K562 (cell line): ENCODE data around the gene MCU. TPM values are rescaled to one million over a fixed set of nuclear protein-coding genes. Genes with fewer than 3 reads are reported as not detected.

Source experiments
- ADNP ChIP-seq: fragments of 200-800 bp; sonication (Bioruptor generic); IDR thresholded peaks from 2 replicates; pipeline ENCODE4 v1.6.1; 2016; ENCODE audit warnings: missing genetic modification characterization, missing compliant biosample characterization
- CBFA2T3 ChIP-seq: fragments of 450-650 bp; IDR thresholded peaks from 2 replicates; pipeline ENCODE4 v1.6.1; 2017
- CBX3 ChIP-seq, 2 experiments: IDR thresholded peaks; 1 replicate in 1 of 2; 2 replicates in 1 of 2; pipeline ENCODE4 v1.6.1; 2012; ENCODE audit warnings: inconsistent platforms in 2 of 2, low read length in 2 of 2, borderline replicate concordance in 1 of 2, control low read depth in 1 of 2
- CHD1 ChIP-seq: fragments of 200-600 bp; sonication (generic); IDR thresholded peaks from one replicate; pipeline ENCODE4 v1.6.1; 2012; ENCODE audit warnings: mild to moderate bottlenecking, moderate library complexity, low read length, inconsistent platforms
- CXXC5 ChIP-seq: fragments of 250-450 bp; sonication (Bioruptor Pico); IDR thresholded peaks from 2 replicates; pipeline ENCODE4 v1.8.0; 2022; ENCODE audit warnings: inconsistent platforms, mild to moderate bottlenecking, moderate library complexity
- DDX20 ChIP-seq: fragments of 450-650 bp; IDR thresholded peaks from 2 replicates; pipeline ENCODE4 v1.6.1; 2016; ENCODE audit warnings: missing genetic modification characterization, low read depth, mild to moderate bottlenecking, missing compliant biosample characterization, moderate library complexity
- FIP1L1 ChIP-seq: fragments of 200-400 bp; formaldehyde crosslinking; IDR thresholded peaks from 2 replicates; pipeline ENCODE4 v1.6.1; 2018; ENCODE audit warnings: mild to moderate bottlenecking, low read depth, low read length; ENCODE audit not compliant: poor library complexity, severe bottlenecking
- HDAC8 ChIP-seq: fragments of 450-650 bp; IDR thresholded peaks from 2 replicates; pipeline ENCODE4 v1.6.1; 2016; ENCODE audit warnings: mild to moderate bottlenecking, missing genetic modification characterization, moderate library complexity, missing compliant biosample characterization
- HMGN3 ChIP-seq: IDR thresholded peaks from 2 replicates; pipeline ENCODE4 v1.6.1; 2011; ENCODE audit warnings: borderline replicate concordance, low read depth, mild to moderate bottlenecking, mixed read lengths, low read length; ENCODE audit not compliant: insufficient read length; ENCODE audit errors: extremely low read depth
- L3MBTL2 ChIP-seq: fragments of 450-650 bp; IDR thresholded peaks from 2 replicates; pipeline ENCODE4 v1.6.1; 2016; ENCODE audit warnings: mild to moderate bottlenecking, moderate library complexity
- MCM5 ChIP-seq: fragments of 450-650 bp; IDR thresholded peaks from 2 replicates; pipeline ENCODE4 v1.6.1; 2016; ENCODE audit warnings: low read depth
- NCOR1 ChIP-seq: fragments of 450-650 bp; IDR thresholded peaks from 2 replicates; pipeline ENCODE4 v1.6.1; 2016; ENCODE audit warnings: mild to moderate bottlenecking, moderate library complexity
- PHF8 ChIP-seq: fragments of 200-600 bp; sonication (generic); IDR thresholded peaks from 2 replicates; pipeline ENCODE4 v1.6.1; 2012; ENCODE audit warnings: mixed run types, mild to moderate bottlenecking, inconsistent platforms, low read length, moderate library complexity, borderline replicate concordance
- PML ChIP-seq: IDR thresholded peaks from 2 replicates; pipeline ENCODE4 v1.6.1; 2012; ENCODE audit warnings: low read length, inconsistent platforms
- RBM15 ChIP-seq: fragments of 200-400 bp; formaldehyde crosslinking; IDR thresholded peaks from 2 replicates; pipeline ENCODE4 v1.6.1; 2018; ENCODE audit warnings: mild to moderate bottlenecking, low read length, moderate library complexity; ENCODE audit not compliant: insufficient read depth
- SIX5 ChIP-seq, 2 experiments: IDR thresholded peaks; 2 replicates each; pipeline ENCODE4 v1.6.1; 2011; ENCODE audit warnings: low read length in 2 of 2, borderline replicate concordance in 1 of 2, low read depth in 1 of 2, mild to moderate bottlenecking in 1 of 2, moderate library complexity in 1 of 2; ENCODE audit not compliant: insufficient read depth in 1 of 2
- SNRNP70 ChIP-seq: fragments of 200-400 bp; formaldehyde crosslinking; optimal IDR thresholded peaks from 2 replicates; pipeline ENCODE3; 2017; ENCODE audit warnings: low read depth, low read length
- TCF3 ChIP-seq: sonication (generic); formaldehyde crosslinking; IDR thresholded peaks from 2 replicates; pipeline ENCODE4 v1.4.0; 2020; ENCODE audit warnings: mild to moderate bottlenecking, missing genetic modification reagents
- ZEB2 ChIP-seq: fragments of 450-650 bp; IDR thresholded peaks from 2 replicates; pipeline ENCODE4 v1.6.1; 2016
- ZNF23 ChIP-seq: fragments of 250-450 bp; sonication (Bioruptor Pico); IDR thresholded peaks from 2 replicates; pipeline ENCODE4 v1.4.0; 2020; ENCODE audit warnings: mild to moderate bottlenecking
- ZNF239 ChIP-seq: fragments of 250-450 bp; sonication (Bioruptor Pico); IDR thresholded peaks from 2 replicates; pipeline ENCODE4 v1.4.0; 2020; ENCODE audit warnings: mild to moderate bottlenecking
- polyA plus RNA-seq, 8 experiments: library from polyadenylated mRNA; depleted of rRNA in 4 of 8; stranded (reverse) in 5 of 8; unstranded in 3 of 8; fragments of >200 nt; fragmentation: Nextera tagmentation in 2 of 8; fragmentation: Illumina TruSeq in 1 of 8; extraction: Ambion mirVana in 2 of 8; extraction: Trizol in 1 of 8; gene quantifications; 2 replicates each; pipeline versions ENCODE4 v1.2.1 to v1.2.3, GENCODE V29; 2011 to 2014; ENCODE audit warnings: inconsistent platforms in 1 of 8, missing spikeins in 1 of 8
- total RNA-seq, 7 experiments: library from RNA; depleted of rRNA in 6 of 7; stranded (reverse); fragments of >200 nt in 6 of 7; fragmentation: Illumina TruSeq in 2 of 7; extraction: Trizol in 2 of 7; gene quantifications; 2 replicates each; pipeline versions ENCODE4 v1.2.1 to v1.2.3, GENCODE V29; 2011 to 2021; ENCODE audit warnings: low replicate concordance in 1 of 7
- TF ChIP-seq, protein P1 (sequence below): fragments of 450-650 bp; IDR thresholded peaks from 2 replicates; pipeline ENCODE4 v1.6.1; 2017; ENCODE audit warnings: antibody characterized with exemption, mild to moderate bottlenecking
- TF ChIP-seq, protein P2 (sequence below): fragments of 200-800 bp; sonication (Bioruptor generic); IDR thresholded peaks from 2 replicates; pipeline ENCODE4 v1.6.1; 2017; ENCODE audit warnings: missing genetic modification characterization, missing compliant biosample characterization

MCU gene
- total and polyA plus RNA-seq, 9 of the 15 experiments (the other 6 are each of a cell fraction or from before 2014, with no cell fraction given): 8.2 to 88.8 (median 21.3) TPM

DNA sequence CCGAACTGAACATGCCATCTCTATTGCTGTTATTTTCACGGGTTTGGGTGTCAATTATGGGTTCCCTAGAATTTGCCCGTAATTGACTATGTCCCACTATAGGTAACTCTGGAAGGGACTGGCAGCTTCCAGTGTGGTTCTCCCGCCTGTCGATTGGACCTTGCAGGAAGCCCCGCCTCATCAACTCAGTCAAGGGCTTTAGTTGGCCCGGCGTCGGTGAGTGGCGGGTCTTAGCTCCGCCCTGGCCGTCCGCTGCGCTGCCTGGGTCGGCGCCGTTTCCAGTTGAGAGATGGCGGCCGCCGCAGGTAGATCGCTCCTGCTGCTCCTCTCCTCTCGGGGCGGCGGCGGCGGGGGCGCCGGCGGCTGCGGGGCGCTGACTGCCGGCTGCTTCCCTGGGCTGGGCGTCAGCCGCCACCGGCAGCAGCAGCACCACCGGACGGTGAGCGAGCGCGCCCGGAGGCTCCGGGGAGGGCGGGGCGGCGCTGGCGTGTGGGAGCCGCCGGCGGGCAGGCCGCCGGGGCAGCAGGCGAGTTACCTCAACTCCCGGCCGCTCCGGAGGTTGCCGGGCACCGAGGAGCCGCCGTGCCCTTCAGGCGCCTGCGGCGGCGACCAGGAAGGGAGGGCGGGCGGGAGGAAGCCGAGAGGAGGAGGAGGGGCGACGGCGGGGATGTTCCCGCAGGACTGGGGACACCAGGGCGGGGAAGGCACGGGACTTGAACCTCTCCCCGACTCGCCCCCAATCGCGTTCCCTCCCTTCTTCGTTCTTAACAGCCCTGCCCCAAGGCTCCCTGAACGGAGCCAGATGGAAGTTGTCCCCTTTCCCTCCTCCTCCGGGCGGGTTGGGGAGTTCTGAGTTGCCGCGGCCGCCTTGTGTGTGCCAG lies at the start of gene MCU (continued):
- no peak for TF ChIP-seq NCOR1
- TF ChIP-seq FIP1L1: peak; percentile 25
- no peak for TF ChIP-seq ZNF23 (CRISPR knock-in tag)
- no peak for TF ChIP-seq ZNF239 (CRISPR knock-in tag)
- no peak for TF ChIP-seq RBM15
- peak; percentile 54 for TF ChIP-seq L3MBTL2
- TF ChIP-seq ADNP (tag): no peak
- TF ChIP-seq HDAC8 (tag): no peak
- TF ChIP-seq CXXC5 (CRISPR knock-in tag): peak; percentile 81
- no peak for TF ChIP-seq CBFA2T3
- TF ChIP-seq, protein P1, sequence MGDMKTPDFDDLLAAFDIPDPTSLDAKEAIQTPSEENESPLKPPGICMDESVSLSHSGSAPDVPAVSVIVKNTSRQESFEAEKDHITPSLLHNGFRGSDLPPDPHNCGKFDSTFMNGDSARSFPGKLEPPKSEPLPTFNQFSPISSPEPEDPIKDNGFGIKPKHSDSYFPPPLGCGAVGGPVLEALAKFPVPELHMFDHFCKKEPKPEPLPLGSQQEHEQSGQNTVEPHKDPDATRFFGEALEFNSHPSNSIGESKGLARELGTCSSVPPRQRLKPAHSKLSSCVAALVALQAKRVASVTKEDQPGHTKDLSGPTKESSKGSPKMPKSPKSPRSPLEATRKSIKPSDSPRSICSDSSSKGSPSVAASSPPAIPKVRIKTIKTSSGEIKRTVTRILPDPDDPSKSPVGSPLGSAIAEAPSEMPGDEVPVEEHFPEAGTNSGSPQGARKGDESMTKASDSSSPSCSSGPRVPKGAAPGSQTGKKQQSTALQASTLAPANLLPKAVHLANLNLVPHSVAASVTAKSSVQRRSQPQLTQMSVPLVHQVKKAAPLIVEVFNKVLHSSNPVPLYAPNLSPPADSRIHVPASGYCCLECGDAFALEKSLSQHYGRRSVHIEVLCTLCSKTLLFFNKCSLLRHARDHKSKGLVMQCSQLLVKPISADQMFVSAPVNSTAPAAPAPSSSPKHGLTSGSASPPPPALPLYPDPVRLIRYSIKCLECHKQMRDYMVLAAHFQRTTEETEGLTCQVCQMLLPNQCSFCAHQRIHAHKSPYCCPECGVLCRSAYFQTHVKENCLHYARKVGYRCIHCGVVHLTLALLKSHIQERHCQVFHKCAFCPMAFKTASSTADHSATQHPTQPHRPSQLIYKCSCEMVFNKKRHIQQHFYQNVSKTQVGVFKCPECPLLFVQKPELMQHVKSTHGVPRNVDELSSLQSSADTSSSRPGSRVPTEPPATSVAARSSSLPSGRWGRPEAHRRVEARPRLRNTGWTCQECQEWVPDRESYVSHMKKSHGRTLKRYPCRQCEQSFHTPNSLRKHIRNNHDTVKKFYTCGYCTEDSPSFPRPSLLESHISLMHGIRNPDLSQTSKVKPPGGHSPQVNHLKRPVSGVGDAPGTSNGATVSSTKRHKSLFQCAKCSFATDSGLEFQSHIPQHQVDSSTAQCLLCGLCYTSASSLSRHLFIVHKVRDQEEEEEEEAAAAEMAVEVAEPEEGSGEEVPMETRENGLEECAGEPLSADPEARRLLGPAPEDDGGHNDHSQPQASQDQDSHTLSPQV: no peak
- TF ChIP-seq PHF8: peak; percentile 87; the same call in 1 of the 2 replicates
- TF ChIP-seq CHD1: no peak
- no peak for TF ChIP-seq SNRNP70
- no peak for TF ChIP-seq TCF3
- no peak for TF ChIP-seq SIX5 (IDR thresholded peaks at IDR 0.05; ENCODE audit: borderline replicate concordance in 1 of 2, insufficient read depth in 1 of 2, low read depth in 1 of 2, low read length in 2 of 2)
- no peak for TF ChIP-seq CBX3 (IDR thresholded peaks at IDR 0.05; ENCODE audit: borderline replicate concordance in 1 of 2, low read length in 2 of 2)
- TF ChIP-seq HMGN3: peak; percentile 46
- no peak for TF ChIP-seq ZEB2
- TF ChIP-seq MCM5: no peak
- TF ChIP-seq PML: peak; percentile 26; the same call in 1 of the 2 replicates
- no peak for TF ChIP-seq DDX20 (tag)
- TF ChIP-seq, protein P2, sequence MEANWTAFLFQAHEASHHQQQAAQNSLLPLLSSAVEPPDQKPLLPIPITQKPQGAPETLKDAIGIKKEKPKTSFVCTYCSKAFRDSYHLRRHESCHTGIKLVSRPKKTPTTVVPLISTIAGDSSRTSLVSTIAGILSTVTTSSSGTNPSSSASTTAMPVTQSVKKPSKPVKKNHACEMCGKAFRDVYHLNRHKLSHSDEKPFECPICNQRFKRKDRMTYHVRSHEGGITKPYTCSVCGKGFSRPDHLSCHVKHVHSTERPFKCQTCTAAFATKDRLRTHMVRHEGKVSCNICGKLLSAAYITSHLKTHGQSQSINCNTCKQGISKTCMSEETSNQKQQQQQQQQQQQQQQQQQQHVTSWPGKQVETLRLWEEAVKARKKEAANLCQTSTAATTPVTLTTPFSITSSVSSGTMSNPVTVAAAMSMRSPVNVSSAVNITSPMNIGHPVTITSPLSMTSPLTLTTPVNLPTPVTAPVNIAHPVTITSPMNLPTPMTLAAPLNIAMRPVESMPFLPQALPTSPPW (CRISPR knock-in tag): peak; percentile 64
